ENCODE data around the gene UGT1A10.

UGT1A10 gene

GRCh38 chr2:233794128-233794658, 157.9 kb downstream of the UGT1A10 start:
- H3K9me2 ChIP-seq (replicated peaks; ENCODE audit: control insufficient read depth, low read length): no peaks in the 10 kb centered on the region
- TF ChIP-seq EZH2phosphoT487 (IDR thresholded peaks at IDR 0.05; ENCODE audit: borderline replicate concordance, low read length) (no peak), CTCF (IDR thresholded peaks at IDR 0.05; ENCODE audit: low read depth, low read length, poor library complexity, severe bottlenecking) (no peak)
- no peaks in the 10 kb centered on the region for H4K20me1 ChIP-seq (ENCODE audit: control insufficient read depth, insufficient read depth, low read depth, low read length)
- peaks cover 5% of the 10 kb centered on the region; the same call in 1 of the 2 replicates for H3K4me1 ChIP-seq (ENCODE audit: control insufficient read depth, low read length)
- H3K4me2 ChIP-seq (ENCODE audit: low read length): no peak overlapping the region
- no peak overlapping the region for H3K4me3 ChIP-seq (ENCODE audit: low read length)
- H3K9me3 ChIP-seq (ENCODE audit: control insufficient read depth, insufficient read depth, low read length): no peaks in the 10 kb centered on the region
- no peaks in the 10 kb centered on the region for H3F3A ChIP-seq (ENCODE audit: control insufficient read depth, insufficient read depth)
- no peak overlapping the region for H3K27ac ChIP-seq (ENCODE audit: low read depth, low read length)
- H3K27me3 ChIP-seq (ENCODE audit: control insufficient read depth, low read length): no peaks in the 10 kb centered on the region
- no peaks in the 10 kb centered on the region for H3K79me2 ChIP-seq (ENCODE audit: control insufficient read depth, low read length)
- no peaks in the 10 kb centered on the region for H3K36me3 ChIP-seq (ENCODE audit: control insufficient read depth, low read length)

GRCh38 chr2:233795735-233796171, 159.5 kb downstream of the UGT1A10 start:
- Histone ChIP-seq H3K9me3 (ENCODE audit: control insufficient read depth, insufficient read depth, low read length) (no peaks in the 10 kb centered on the region), H3K27ac (ENCODE audit: low read depth, low read length) (no peak overlapping the region), H3K4me1 (ENCODE audit: control insufficient read depth, low read length) (no peaks in the 10 kb centered on the region), H3K4me2 (ENCODE audit: low read length) (no peak overlapping the region), H3K36me3 (ENCODE audit: control insufficient read depth, low read length) (no peaks in the 10 kb centered on the region), H4K20me1 (ENCODE audit: control insufficient read depth, insufficient read depth, low read depth, low read length) (no peaks in the 10 kb centered on the region), H3F3A (ENCODE audit: control insufficient read depth, insufficient read depth) (no peaks in the 10 kb centered on the region), H3K9me2 (replicated peaks; ENCODE audit: control insufficient read depth, low read length) (no peaks in the 10 kb centered on the region), H3K79me2 (ENCODE audit: control insufficient read depth, low read length) (no peaks in the 10 kb centered on the region), H3K27me3 (ENCODE audit: control insufficient read depth, low read length) (no peaks in the 10 kb centered on the region), H3K4me3 (ENCODE audit: low read length) (no peak overlapping the region)
- TF ChIP-seq EZH2phosphoT487 (IDR thresholded peaks at IDR 0.05; ENCODE audit: borderline replicate concordance, low read length): no peak
- TF ChIP-seq CTCF (IDR thresholded peaks at IDR 0.05; ENCODE audit: low read depth, low read length, poor library complexity, severe bottlenecking): no peak

GRCh38 chr2:233796254-233796653, 160.0 kb downstream of the UGT1A10 start:
- Histone ChIP-seq H3K4me2 (ENCODE audit: low read length) (no peak overlapping the region), H3K79me2 (ENCODE audit: control insufficient read depth, low read length) (no peaks in the 10 kb centered on the region), H3K27me3 (ENCODE audit: control insufficient read depth, low read length) (no peaks in the 10 kb centered on the region), H3K36me3 (ENCODE audit: control insufficient read depth, low read length) (no peaks in the 10 kb centered on the region), H4K20me1 (ENCODE audit: control insufficient read depth, insufficient read depth, low read depth, low read length) (no peaks in the 10 kb centered on the region), H3K4me1 (ENCODE audit: control insufficient read depth, low read length) (peaks cover 4% of the 10 kb centered on the region), H3K27ac (ENCODE audit: low read depth, low read length) (no peak overlapping the region), H3K4me3 (ENCODE audit: low read length) (no peak overlapping the region), H3F3A (ENCODE audit: control insufficient read depth, insufficient read depth) (no peaks in the 10 kb centered on the region), H3K9me3 (ENCODE audit: control insufficient read depth, insufficient read depth, low read length) (no peaks in the 10 kb centered on the region), H3K9me2 (replicated peaks; ENCODE audit: control insufficient read depth, low read length) (no peaks in the 10 kb centered on the region)
- no peak for TF ChIP-seq CTCF (IDR thresholded peaks at IDR 0.05; ENCODE audit: low read depth, low read length, poor library complexity, severe bottlenecking)
- TF ChIP-seq EZH2phosphoT487 (IDR thresholded peaks at IDR 0.05; ENCODE audit: borderline replicate concordance, low read length): no peak

All from DOHH2 (cell line).